GM18508 (cell line): ENCODE measurements around the gene EBF3.

ENCODE experiments used
- ATAC-seq: cut with Tn5 transposase; IDR thresholded peaks from one replicate; pipeline ENCODE4 v1.9.1; 2021; ENCODE audit warnings: moderate number of reproducible peaks; ENCODE audit not compliant: insufficient read depth, unreplicated experiment

Gene EBF3

DNA sequence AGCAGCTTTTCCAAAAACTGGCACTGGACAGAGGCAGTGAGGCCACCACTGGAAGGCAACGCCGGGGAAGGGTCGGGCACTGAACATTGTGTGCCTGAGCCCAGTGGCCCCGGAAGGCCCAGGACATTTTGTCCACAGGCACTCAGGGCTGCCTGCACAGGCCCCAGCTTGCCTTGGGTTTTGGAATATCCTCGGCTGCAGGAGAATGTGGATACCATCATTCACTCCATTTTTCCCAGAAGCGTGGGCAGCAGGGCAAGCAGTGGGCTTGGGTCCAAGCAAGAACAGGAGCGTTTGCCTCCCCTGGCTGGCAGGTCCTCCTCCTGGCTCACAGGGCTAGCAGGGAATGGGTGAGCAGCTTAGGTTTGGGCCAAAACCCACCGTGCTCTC lies 147.4 kb downstream of the EBF3 start:
- no peak for ATAC-seq

DNA sequence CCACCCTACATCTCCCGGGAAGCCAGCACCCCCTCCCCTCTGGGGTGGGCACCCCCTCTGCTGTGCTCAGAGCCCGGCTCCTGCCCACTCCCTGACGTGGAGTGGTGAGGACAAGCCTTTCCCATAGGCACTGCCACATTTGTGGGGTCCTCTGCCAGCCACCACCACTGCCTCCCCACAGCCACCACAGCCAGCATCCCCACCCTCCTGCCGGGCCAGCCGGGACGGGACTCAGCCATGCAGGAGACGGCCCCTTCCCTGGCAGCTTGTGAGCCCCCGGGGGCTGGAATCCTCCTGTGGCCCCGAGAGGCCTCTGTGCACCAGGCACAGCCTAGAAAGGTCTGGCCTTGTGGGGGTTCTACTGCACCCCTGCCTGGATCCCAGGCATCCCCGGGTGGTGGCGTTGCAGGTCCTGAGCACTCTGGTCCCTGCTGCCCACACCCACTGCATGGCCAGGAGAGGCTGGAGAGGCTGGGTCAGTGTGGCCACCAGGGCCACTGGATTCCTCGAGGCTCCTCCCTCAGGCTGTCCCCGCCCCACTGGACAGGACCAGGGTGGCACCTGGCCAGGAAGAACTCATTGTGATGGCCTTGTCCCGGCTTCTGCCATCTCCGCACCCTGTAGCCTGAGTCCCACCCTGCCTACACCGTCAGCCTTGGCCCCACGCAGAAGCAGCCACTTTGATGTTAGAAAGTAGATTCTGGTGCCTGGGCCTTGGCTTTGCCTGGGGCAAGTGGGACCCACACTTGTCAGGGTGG lies 148.0 kb downstream of the EBF3 start:
- no peak for ATAC-seq

GRCh38 chr10:129814681-129815646 lies 149.1 kb downstream of the EBF3 start:
- ATAC-seq, result no peak

GRCh38 chr10:129812398-129812797 lies 151.7 kb downstream of the EBF3 start:
- no peak for ATAC-seq

DNA sequence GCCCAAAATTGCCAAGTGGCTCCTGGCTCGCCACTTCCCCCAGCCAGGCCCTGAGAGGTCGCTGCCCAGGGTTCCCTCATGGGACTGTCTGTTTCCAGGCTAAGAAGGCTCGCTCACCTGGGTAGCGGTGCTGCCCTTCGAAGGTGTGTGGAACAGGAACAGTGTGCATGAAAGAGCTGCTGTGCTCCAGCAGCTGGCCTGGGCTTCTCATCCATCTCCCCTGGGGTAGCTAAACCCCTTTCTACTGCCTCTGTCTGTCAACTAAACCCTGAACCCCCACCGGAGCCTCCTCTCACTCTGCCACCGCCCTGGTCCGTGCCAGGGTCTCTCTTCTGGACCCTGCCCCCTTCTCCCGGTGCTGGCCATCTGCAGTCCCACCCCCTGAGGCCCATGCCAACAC lies 152.9 kb downstream of the EBF3 start:
- no peak for ATAC-seq

DNA sequence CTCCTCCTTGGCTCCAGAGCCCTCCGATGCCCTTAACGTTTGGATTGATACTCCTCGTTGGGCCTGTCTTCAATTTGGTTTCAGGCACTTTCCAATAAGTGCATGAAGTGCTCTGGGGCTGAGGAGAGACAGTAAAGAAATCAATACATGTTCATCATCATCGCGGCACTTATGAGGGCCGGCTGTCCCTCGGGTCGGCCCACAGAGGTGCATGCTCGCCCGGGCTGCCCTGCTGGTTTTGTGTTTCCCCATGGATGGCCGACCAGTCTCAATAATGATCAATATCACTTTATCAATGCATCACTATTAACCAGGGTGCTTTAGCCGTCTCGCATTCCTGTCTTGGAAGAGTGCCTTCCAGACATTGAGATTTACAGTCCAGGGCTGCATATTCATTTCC lies 154.2 kb downstream of the EBF3 start:
- ATAC-seq, result no peak

GRCh38 chr10:129809431-129809830 lies 154.6 kb downstream of the EBF3 start:
- no peak for ATAC-seq

GRCh38 chr10:129808092-129808983 lies 155.7 kb downstream of the EBF3 start:
- no peak for ATAC-seq

DNA sequence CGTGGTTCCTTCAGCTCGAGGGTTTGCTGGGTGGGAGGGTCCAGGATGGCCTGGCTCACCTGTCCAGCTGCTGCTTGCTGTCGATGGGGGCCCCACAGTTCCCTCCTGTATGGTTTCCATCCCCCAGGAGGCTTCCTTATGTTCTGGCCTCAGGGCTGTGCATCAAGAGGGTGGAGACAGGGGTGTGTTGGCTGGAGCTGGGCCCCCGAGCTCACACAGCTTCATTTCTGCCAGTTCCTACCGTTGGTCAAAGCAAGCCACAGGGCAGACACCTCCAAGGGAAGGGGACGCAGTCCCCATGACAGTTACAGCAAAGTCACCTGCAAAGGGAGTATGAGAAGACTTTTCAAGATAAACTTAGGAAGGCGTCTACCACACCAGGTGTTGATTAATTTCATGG lies 156.9 kb downstream of the EBF3 start:
- no peak for ATAC-seq

DNA sequence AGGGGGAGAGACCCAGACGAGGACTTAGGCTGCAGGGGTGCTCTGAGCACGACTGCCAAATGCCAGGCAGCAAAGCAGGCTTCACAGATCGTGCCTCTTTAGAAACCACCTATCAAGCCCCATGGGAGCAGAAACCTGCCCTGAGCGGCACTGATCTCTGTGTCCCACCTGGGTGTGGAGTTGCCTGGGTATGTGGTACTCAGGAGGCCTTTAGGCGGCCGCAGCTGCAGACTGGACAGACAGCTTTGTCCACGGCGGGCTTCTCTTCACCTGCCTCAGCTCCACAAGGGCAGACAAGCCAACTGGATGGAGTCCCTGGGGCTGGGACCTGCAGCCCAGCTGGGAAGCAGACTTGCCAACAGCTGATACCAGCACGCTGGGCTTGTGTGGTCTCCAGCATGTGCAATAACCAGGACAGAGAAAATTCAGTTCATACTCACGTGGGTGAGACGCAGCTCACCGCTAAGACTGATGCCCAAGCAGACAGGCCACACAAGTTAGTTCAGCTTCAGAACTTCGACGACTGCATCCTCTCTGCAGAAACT lies 163.2 kb downstream of the EBF3 start:
- ATAC-seq, result no peak

DNA sequence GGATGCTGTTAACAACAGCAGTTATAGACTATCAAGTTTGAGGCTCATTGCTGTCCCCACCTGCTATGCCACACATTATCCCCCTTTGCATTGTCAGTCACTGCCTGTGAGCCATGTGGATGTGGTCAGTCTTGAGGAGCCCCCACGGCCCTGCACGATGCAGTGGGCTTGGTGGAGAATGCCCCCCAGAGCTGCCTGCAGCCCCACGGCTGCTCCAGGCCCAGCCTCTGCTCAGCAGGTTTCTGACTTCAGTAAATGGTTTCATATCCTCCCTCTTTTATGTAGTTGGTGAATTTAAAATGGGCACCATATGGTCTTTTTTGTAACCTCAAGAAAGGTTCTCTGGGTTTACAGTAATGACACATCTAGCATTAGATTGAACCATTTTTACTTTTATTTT lies 164.1 kb downstream of the EBF3 start:
- no peak for ATAC-seq

DNA sequence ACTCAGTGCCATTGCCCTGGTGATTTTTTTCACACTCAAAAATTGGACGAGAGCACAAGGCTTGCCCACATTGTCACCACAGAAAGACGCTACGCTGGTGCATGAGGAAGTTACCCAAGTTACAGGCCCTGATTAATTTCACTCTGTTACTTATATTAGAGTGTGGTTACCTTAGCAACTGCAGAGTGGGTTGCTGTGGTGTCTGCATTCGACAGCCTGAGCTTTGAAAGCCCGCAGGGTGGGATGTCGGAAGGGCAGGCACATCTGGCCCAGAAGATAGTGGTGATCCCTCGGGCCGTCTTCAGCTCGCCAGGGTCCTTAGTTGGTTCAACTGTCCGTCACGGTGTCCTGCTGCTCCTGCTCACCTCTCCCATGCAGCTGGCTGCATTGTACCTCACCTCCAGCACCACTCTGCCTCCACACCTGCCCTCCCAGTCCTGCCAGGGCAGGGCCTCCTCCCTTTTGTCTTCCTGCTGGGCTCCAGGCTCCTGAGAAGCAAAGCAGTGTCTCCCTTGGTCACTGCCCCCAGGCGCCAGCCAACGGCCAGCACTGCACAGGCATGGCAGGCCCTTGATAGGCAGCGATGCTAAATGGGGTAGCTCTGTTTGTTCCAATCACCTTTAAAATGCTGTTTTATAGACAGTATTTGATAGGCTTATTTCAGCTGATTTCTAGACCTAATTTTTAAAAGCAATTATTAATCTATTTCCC lies 167.2 kb downstream of the EBF3 start:
- ATAC-seq, result no peak

- ATAC-seq, result no peak
Measured at GRCh38 chr10:129793996-129794395, 170.1 kb downstream of the EBF3 start.

- ATAC-seq, result no peak
Measured at GRCh38 chr10:129793479-129793878, 170.6 kb downstream of the EBF3 start.

- no peak for ATAC-seq
Measured at GRCh38 chr10:129792864-129793263, 171.2 kb downstream of the EBF3 start.

GRCh38 chr10:129792141-129792540 lies 171.9 kb downstream of the EBF3 start:
- ATAC-seq, result no peak

GRCh38 chr10:129790715-129791446 lies 173.2 kb downstream of the EBF3 start:
- no peak for ATAC-seq

- ATAC-seq, result no peak
Measured at GRCh38 chr10:129788215-129788614, 175.9 kb downstream of the EBF3 start.

DNA sequence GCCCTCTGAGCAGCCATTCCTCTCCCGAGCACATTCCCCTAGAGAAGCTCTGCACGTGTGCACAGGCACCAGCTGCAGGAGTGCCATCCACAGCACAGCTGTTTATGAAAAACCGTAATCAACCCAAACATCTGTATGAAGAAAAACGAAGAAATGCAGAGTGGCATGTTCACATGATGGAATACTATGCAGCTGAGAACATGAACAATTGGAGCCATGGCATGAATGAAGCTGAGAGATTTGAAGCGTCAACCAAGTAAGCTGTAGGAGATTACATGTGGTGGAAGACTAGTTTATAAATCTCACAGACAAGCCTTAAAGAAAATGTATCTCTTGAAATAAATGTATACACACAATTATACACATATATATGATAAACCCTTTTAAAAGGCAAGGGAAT lies 176.5 kb downstream of the EBF3 start:
- no peak for ATAC-seq
